AG20443 (cell line): ENCODE results near the gene SLC2A9.

Source experiments
- DNase-seq: peaks from one replicate; pipeline ENCODE4 v3.0.0; 2012; ENCODE audit warnings: low spot score, mixed read lengths

SLC2A9 gene

DNA sequence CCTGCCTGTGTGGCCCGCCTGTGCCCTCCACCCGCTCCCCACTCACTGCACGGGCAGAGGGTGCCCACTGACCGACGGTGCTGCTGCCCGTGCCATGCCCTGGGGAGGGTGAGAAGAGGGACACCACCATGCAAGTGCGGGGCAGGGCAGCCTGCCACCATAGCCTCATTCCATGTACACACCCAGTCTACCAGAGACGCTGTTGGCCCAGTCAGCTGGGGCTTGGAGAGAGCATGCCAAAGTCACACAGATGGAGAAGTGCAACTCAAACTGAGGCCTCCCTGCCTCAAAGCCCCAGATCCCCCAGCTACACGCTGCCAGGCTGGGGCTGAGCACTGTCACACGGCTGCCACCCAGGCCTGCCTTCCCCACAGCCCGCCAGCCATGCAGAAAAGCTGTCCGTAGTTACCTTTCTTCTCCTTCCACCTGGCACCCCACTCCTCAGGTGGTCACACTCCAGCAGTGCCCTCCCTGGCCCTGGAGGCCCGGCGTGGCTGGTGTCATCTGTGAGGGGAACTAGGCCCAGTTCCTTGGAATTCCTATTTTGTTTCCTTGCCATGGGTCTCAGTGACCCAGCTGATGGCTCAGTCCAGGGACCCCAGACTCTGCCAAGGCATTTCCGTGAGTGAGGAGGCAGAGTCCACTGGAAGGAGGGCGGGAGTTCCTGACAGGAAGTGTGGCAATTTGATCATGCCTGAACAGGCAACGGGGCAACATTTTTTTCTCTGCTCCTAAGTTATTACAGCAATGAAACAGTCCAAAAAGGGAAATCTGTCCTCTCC lies at the start of gene SLC2A9:
Gene SLC2A9, minus strand, starts transcription at position 627 of the 782 bp plus-strand sequence. Its CDS starts 68 bp downstream, at position 559.
- peak; percentile 40 for DNase-seq

DNA sequence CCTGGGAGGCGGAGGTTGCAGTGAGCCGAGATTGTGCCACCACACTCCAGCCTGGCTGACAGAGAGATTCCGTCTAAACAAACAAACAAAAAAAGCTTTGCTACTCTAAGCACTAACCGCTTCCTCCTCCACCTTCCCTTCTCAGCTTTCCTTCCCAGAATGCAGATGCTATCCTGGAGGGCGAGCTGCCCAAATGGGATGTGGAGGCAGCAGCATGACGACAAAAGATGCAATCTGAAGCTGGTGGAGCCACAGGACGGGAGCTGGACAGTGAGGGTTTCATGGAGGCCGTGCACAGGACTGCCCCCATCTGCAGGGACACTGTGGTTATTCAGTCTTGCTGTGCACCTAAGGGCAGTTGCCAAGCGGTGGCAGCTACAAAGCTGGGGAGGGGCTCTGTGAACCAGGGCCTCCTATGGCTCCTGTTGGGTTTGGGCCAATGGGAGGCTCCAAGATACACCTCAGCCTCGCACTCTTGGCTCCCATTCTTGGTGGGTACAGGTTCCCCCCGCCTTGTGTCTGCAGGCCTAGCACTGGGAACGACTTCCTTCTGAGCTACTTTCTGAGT lies 47.9 kb upstream of the SLC2A9 start:
- no peak for DNase-seq

DNA sequence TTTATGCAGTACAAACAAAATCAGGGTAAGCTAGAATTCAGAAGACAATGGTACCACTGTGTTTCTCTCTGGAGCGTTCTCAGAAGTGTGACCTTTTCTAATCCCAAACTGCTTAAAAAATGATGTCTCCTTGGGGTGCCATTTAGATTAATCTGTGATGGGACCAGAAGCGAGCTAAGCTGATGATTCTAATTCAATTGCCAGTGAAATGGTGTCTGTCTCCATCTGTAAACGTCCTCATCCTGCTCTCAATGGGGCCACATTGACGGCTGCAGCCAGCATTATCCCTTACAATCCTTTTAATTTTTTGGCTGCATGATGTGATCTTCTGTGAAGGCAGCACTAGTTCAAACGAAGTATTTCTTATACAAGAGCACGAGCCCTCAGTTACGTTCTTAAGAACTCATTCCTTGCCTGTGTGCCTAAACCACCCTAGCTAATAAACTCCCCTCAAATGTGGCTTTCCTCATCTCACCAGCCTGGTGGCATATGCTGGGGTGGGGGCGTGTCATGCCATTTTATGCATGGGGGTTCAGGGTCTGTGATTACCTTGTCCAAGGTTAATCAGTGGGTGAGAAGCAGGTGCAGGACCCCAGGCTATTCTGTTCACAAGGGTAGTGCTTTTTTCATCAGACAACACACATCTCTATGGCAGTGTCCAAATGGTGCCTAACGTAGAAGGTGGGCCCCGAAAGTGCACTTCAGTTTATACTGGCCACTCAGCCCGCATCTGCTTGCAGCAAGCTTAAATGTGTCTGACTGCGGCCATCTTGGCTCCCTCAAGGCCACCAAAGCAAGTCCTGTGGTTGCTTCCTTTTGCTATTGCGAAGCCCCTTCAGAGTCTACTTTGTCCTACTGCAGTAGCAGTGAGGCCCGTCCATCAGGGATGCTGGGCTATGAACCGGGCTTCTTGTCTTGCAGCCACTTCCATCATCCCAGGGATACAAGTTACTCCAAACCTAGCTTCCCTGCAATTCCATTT lies 45.7 kb upstream of the SLC2A9 start:
- no peak for DNase-seq

- no peak for DNase-seq
Observed at GRCh38 chr4:10066206-10066605, 44.9 kb upstream of the SLC2A9 start.

GRCh38 chr4:10063544-10064300 lies 42.4 kb upstream of the SLC2A9 start:
- peak; percentile 84 for DNase-seq

DNA sequence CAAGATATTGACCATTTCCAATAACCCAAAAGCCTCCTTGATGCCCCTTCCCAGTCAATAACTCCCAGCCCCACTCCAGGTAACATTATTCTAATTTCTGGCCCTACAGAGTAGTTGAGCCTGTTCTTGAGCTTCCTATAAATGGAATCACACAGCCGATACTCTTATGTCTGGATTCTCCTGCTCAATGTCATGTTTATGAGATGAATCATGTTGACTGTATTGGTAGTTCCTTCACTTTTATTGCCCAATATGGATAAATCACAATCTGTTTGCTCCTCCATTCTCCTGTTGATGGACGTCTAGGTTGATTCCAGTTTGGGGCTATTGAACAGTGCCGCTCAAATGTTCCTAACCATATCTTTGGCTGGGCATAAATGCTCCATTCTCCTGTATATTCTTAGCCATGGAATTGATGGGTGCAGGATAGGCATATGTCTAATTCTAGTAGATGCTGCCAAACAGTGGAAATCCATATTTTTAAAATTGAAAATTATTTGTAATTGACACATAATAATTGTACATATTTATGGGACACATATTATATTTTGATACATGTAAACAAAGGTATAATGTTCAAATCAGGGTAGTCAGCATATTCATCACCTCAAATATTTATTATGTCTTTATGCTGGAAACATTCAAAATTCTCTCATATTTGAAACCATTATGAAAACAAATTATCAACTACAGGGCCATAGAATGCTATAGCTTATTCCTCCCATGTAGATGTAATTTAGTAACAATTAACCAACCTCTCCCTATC lies 40.5 kb upstream of the SLC2A9 start:
- no peak for DNase-seq

DNA sequence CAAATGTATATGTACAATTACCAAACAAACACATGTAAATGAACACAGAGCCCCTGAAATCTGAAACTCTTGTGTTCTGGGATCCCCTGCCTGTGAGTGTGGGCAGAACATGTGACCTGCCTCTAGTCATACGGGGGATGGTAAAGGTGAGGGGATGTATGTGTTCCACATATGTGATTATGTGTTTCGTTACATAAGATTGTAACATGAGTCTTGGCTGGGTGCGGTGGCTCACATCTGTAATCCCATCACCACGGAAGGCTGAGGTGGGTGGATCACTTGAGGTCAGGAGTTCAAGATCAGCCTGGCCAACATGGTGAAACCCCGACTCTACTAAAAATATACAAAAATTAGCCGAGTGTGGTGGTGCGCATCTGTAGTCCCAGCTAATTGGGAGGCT lies 37.1 kb upstream of the SLC2A9 start:
- no peak for DNase-seq

GRCh38 chr4:10057023-10057395 lies 35.7 kb upstream of the SLC2A9 start:
- no peak for DNase-seq

GRCh38 chr4:10056334-10057022 lies 35.2 kb upstream of the SLC2A9 start:
- DNase-seq: no peak

DNA sequence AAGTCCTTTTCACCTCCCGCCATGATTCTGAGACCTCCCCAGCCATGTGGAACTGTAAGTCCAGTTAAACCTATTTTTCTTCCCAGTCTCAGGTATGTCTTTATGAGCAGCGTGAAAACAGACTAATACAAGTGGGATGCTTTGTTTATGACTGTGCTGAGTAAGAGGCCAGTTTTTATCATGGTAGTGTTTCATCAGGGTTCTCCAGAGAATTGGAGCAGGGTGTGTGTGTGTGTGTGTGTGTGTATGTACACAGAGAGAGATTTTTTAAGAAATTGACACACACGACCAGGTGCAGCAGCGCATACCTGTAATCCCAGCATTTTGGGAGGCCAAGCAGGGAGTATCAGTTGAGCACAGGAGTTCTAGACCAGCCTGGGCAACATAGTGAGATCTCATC lies 34.6 kb upstream of the SLC2A9 start:
- DNase-seq: no peak

GRCh38 chr4:10054571-10055041 lies 33.3 kb upstream of the SLC2A9 start:
- DNase-seq: no peak

DNA sequence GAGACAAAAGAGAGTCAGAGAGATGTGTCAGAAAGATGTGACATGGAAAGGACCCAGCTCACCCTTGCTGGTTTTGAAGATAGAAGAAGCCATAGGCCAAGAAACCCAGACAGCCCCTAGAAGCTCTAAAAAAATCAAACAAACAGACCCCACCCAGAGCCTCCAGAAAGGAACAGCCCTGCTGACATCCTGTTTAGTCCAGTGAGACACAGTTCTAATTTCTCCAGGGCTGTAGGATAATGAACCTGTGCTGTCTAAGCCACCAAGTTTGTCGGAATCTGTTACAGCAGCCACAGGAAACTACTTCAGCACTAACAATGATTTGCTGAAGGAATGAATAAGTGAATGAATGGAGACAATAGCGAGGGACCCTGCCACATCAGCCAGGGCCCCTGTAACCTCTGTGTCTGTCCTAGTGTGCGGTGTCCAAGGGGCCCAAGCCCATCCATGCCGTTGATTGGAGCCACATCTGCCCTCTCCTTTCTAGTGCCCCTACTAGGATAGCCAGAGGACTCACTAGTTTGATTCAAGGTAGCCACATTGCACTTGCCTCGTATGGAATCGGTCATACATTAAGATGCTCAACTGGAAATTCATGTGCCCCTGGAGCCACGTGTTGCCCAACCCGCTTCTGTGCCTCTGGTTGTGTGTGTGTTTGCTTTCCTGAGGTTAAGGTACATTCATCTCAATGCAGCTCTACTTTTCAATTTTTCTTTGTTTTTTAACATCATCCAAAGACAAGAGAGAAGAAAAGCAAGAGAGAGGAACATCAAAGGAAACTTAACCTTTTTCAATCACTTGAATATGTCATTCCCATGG lies 32.5 kb upstream of the SLC2A9 start:
- no peak for DNase-seq

GRCh38 chr4:10051517-10052135 lies 30.3 kb upstream of the SLC2A9 start:
- no peak for DNase-seq

DNA sequence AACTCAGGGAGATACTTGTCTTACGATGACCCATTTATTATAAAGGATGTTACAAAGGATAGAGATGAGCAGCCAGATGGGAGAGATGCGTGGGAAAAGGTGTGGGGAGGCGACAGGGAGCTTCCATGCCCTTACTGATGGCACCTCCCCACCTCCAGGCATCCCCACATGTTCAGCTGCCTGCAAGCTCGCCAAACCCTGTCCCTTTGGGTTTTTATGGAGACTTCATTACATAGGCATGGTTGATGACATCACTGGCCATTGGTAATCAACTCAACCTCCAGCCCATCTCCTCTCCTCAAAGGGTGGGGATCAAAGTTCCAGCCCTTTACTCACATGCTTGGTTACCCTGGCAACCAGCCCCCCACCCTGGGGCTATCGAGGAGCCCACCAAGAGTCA lies 29.4 kb upstream of the SLC2A9 start:
- DNase-seq: no peak

DNA sequence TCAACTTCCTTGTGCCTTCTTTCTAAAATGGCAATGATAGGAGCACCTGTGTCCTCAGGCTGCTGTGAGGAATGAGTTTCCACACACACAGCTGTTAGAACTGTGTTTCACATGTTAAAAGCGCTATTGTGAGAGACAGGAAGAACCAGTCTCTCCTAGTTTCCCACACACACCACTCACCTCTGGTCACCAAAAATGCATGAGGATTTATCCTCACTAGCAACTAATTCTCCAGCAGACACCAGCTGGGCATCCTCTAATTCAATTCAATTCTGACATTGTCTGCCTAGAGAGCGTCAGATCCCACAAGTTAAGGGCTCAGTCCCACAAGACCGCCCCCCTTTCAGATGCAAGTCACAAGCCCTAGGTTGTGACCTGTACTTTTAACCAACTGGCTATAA lies 29.0 kb upstream of the SLC2A9 start:
- DNase-seq: no peak

- no peak for DNase-seq
Observed at GRCh38 chr4:10048941-10049697, 27.8 kb upstream of the SLC2A9 start.

GRCh38 chr4:10047967-10048366 lies 26.7 kb upstream of the SLC2A9 start:
- DNase-seq: no peak

GRCh38 chr4:10046471-10046870 lies 25.2 kb upstream of the SLC2A9 start:
- no peak for DNase-seq
